Upper lobe of left lung (tissue), 4 donors: Measurements from ENCODE around the gene GNA14.

Experiments used
- CTCF ChIP-seq, 6 experiments: fragments of 450-650 bp in 4 of 6; fragments of 200-600 bp in 2 of 6; sonication (generic) in 2 of 6; IDR thresholded peaks; one replicate each; pipeline ENCODE4 v1.5.1; 2016 to 2019; ENCODE audit warnings: antibody characterized with exemption in 6 of 6
- EP300 ChIP-seq, 4 donors: sonication (generic); formaldehyde crosslinking; IDR thresholded peaks; one replicate each; pipeline ENCODE4 v1.5.1; 2017; ENCODE audit warnings: antibody characterized with exemption in 4 of 4, control low read depth in 2 of 4
- POLR2AphosphoS5 ChIP-seq, 2 donors: sonication (generic); formaldehyde crosslinking; IDR thresholded peaks; one replicate each; pipeline ENCODE4 v1.5.1; 2017; ENCODE audit warnings: antibody characterized with exemption in 2 of 2

GRCh38 chr9:77661566-77662085 is 13.5 kb upstream of the GNA14 start:
- TF ChIP-seq CTCF (IDR thresholded peaks at IDR 0.05) (no peak), EP300 (IDR thresholded peaks at IDR 0.05) (no peak), POLR2AphosphoS5 (IDR thresholded peaks at IDR 0.05) (no peak)
